Keratinocyte (primary cell): Measurements from ENCODE around the gene ETV4. TPM values are rescaled to one million over a fixed set of nuclear protein-coding genes. Genes with fewer than 3 reads are reported as not detected.

Source experiments
- DNase-seq: peaks from one replicate; pipeline ENCODE4 v3.0.0-alpha.2; 2011; ENCODE audit warnings: low read depth, missing footprints, low spot score
- FAIRE-seq: peaks from 2 replicates; lab custom pipeline; 2011; peaks lifted over from hg19 to GRCh38; lab: Jason Lieb, UNC
- H2AFZ ChIP-seq: 2 replicates; pipeline ENCODE4 v1.6.0; 2012; ENCODE audit warnings: low read length, control low read depth, inconsistent platforms; ENCODE audit not compliant: control insufficient read depth
- H3K27ac ChIP-seq: 2 replicates; pipeline ENCODE4 v1.5.1; 2011; ENCODE audit warnings: low read length; ENCODE audit not compliant: control insufficient read depth, insufficient read depth
- H3K27me3 ChIP-seq: 3 replicates; pipeline ENCODE4 v1.6.0; 2011; ENCODE audit warnings: low read length; ENCODE audit not compliant: control insufficient read depth, insufficient read depth; ENCODE audit errors: extremely low read depth
- H3K36me3 ChIP-seq, 2 experiments: 2 replicates in 1 of 2; 3 replicates in 1 of 2; pipeline ENCODE4 v1.5.1; 2011; ENCODE audit warnings: low read length in 2 of 2, mild to moderate bottlenecking in 1 of 2; ENCODE audit not compliant: control insufficient read depth in 2 of 2, insufficient read depth in 2 of 2; ENCODE audit errors: extremely low read depth in 1 of 2
- H3K4me1 ChIP-seq: 3 replicates; pipeline ENCODE4 v1.5.1; 2011; ENCODE audit warnings: low read length; ENCODE audit not compliant: control insufficient read depth, insufficient read depth; ENCODE audit errors: extremely low read depth
- H3K4me2 ChIP-seq: 3 replicates; pipeline ENCODE4 v1.6.0; 2011; ENCODE audit warnings: low read depth, low read length; ENCODE audit not compliant: control insufficient read depth, insufficient read depth; ENCODE audit errors: extremely low read depth
- H3K4me3 ChIP-seq, 3 experiments: fragments of 200-600 bp in 1 of 3; sonication (generic) in 1 of 3; 2 replicates in 2 of 3; 3 replicates in 1 of 3; pipeline ENCODE4 v1.5.1; 2011 to 2016; ENCODE audit warnings: low read length in 3 of 3, mild to moderate bottlenecking in 3 of 3, control low read depth in 2 of 3, inconsistent platforms in 1 of 3, low read depth in 1 of 3, mixed read lengths in 1 of 3, mixed run types in 1 of 3, moderate library complexity in 1 of 3; ENCODE audit not compliant: control insufficient read depth in 2 of 3, insufficient read depth in 2 of 3; ENCODE audit errors: extremely low read depth in 1 of 3
- H3K79me2 ChIP-seq: 2 replicates; pipeline ENCODE4 v1.6.0; 2012; ENCODE audit warnings: low read length; ENCODE audit not compliant: control insufficient read depth, insufficient read depth
- H3K9ac ChIP-seq: 3 replicates; pipeline ENCODE4 v1.6.0; 2011; ENCODE audit warnings: low read length; ENCODE audit not compliant: control insufficient read depth, insufficient read depth; ENCODE audit errors: extremely low read depth
- H3K9me1 ChIP-seq: 3 replicates; pipeline ENCODE4 v1.6.0; 2011; ENCODE audit warnings: low read length; ENCODE audit not compliant: control insufficient read depth, insufficient read depth; ENCODE audit errors: extremely low read depth
- H3K9me3 ChIP-seq: 2 replicates; pipeline ENCODE4 v1.5.1; 2012; ENCODE audit warnings: low read depth, low read length; ENCODE audit not compliant: control insufficient read depth
- H4K20me1 ChIP-seq: 3 replicates; pipeline ENCODE4 v1.6.0; 2011; ENCODE audit warnings: low read length; ENCODE audit not compliant: control insufficient read depth, insufficient read depth; ENCODE audit errors: extremely low read depth
- CTCF ChIP-seq, 3 experiments: IDR thresholded peaks in 1 of 3; conservative IDR thresholded peaks in 1 of 3; optimal IDR thresholded peaks in 1 of 3; 2 replicates in 2 of 3; 3 replicates in 1 of 3; pipeline versions ENCODE3 to v1.5.1; 2011; ENCODE audit warnings: low read length in 3 of 3, mild to moderate bottlenecking in 3 of 3, moderate library complexity in 2 of 3, control low read depth in 1 of 3, inconsistent platforms in 1 of 3; ENCODE audit not compliant: insufficient read depth in 2 of 3; ENCODE audit errors: extremely low read depth in 1 of 3
- EZH2 ChIP-seq: IDR thresholded peaks from one replicate; pipeline ENCODE4 v1.6.1; 2012; ENCODE audit warnings: inconsistent platforms, mild to moderate bottlenecking, low read length, moderate library complexity
- dilution Hi-C: fragments of 300-500 bp; cut with MboI; formaldehyde crosslinking; loops from one replicate; pipeline ENCODE4 v1.7.0; 2020; ENCODE audit warnings: low sequenced_read_pairs; ENCODE audit not compliant: extremely low pct_ligation_motif_present
- polyA plus RNA-seq, 5 experiments: library from polyadenylated mRNA; depleted of rRNA in 3 of 5; stranded (reverse) in 3 of 5; stranded (forward) in 1 of 5; unstranded in 1 of 5; fragments of >200 nt; gene quantifications; 1 replicate in 1 of 5; 2 replicates in 3 of 5; 3 replicates in 1 of 5; pipeline versions ENCODE4 v1.2.1 to v1.2.3, GENCODE V29; 2011 to 2012; ENCODE audit warnings: missing spikeins in 2 of 5, low read depth in 1 of 5, low replicate concordance in 1 of 5

The ETV4 gene
- polyA plus RNA-seq, 1 donor (not counting 4 experiments of a cell fraction or from before 2014, with no cell fraction given), result 33.6 TPM

- Histone ChIP-seq H3K27me3 (no peaks in the 10 kb centered on the region), H4K20me1 (no peaks in the 10 kb centered on the region), H3K4me3 (no peak overlapping the region), H3K4me2 (no peak overlapping the region), H3K36me3 (no peaks in the 10 kb centered on the region), H3K9me1 (no peaks in the 10 kb centered on the region), H3K9me3 (no peaks in the 10 kb centered on the region), H3K9ac (no peak overlapping the region), H3K4me1 (peaks cover 30% of the 10 kb centered on the region), H3K79me2 (no peaks in the 10 kb centered on the region), H2AFZ (no peak overlapping the region), H3K27ac (no peak overlapping the region)
- FAIRE-seq (no peak), DNase-seq (no peak)
- TF ChIP-seq CTCF (optimal IDR thresholded peaks at IDR 0.05 in 1 of 3, IDR thresholded peaks at IDR 0.05 in 1 of 3, conservative IDR thresholded peaks at IDR 0.05 in 1 of 3; ENCODE audit: extremely low read depth in 1 of 3, insufficient read depth in 2 of 3, low read length in 3 of 3) (no peak), EZH2 (no peak)
- dilution Hi-C loops, result no loop called here
Observed at GRCh38 chr17:43581130-43581529, 35.0 kb upstream of the ETV4 start.

- FAIRE-seq (peak; percentile 92), DNase-seq (peak; percentile 94)
- TF ChIP-seq CTCF (optimal IDR thresholded peaks at IDR 0.05 in 1 of 3, IDR thresholded peaks at IDR 0.05 in 1 of 3, conservative IDR thresholded peaks at IDR 0.05 in 1 of 3; ENCODE audit: extremely low read depth in 1 of 3, insufficient read depth in 2 of 3, low read length in 3 of 3) (no peak), EZH2 (no peak)
- Histone ChIP-seq H3K9me1 (no peaks in the 10 kb centered on the region), H3K9me3 (no peaks in the 10 kb centered on the region), H3K27ac (peak overlapping the region; percentile 74), H3K27me3 (no peaks in the 10 kb centered on the region), H3K36me3 (no peaks in the 10 kb centered on the region), H3K4me1 (peaks cover 41% of the 10 kb centered on the region), H3K9ac (peak overlapping the region; percentile 73), H4K20me1 (no peaks in the 10 kb centered on the region), H3K4me3 (no peak overlapping the region), H2AFZ (peak overlapping the region; percentile 60), H3K79me2 (no peaks in the 10 kb centered on the region), H3K4me2 (peak overlapping the region; percentile 59)
- dilution Hi-C loops, result no loop called here
Observed at GRCh38 chr17:43579566-43580140, 33.5 kb upstream of the ETV4 start.
